Upper lobe of right lung (tissue), 1 donor: ENCODE measurements around the gene IL1RN. TPM values are rescaled to one million over a fixed set of nuclear protein-coding genes. Genes with fewer than 3 reads are reported as not detected.

Experiments used
- ATAC-seq: fragments of 200-7000 bp; cut with Tn5 transposase; one replicate; pipeline ENCODE4 v1.9.1; 2020; ENCODE audit warnings: mild to moderate bottlenecking, moderate library complexity
- DNase-seq: peaks from one replicate; pipeline ENCODE4 v3.0.0-alpha.2; 2020
- H3K27ac ChIP-seq: fragments of 200-600 bp; one replicate; pipeline ENCODE4 v1.8.0; 2022
- H3K27me3 ChIP-seq: fragments of 200-600 bp; one replicate; pipeline ENCODE4 v1.8.0; 2022; ENCODE audit warnings: mild to moderate bottlenecking
- H3K36me3 ChIP-seq: fragments of 200-600 bp; one replicate; pipeline ENCODE4 v1.8.0; 2022
- H3K4me1 ChIP-seq: fragments of 200-600 bp; one replicate; pipeline ENCODE4 v1.8.0; 2022
- H3K4me3 ChIP-seq: fragments of 200-600 bp; one replicate; pipeline ENCODE4 v1.8.0; 2022; ENCODE audit warnings: mild to moderate bottlenecking
- H3K9me3 ChIP-seq: fragments of 200-600 bp; one replicate; pipeline ENCODE4 v1.8.0; 2022
- CTCF ChIP-seq: fragments of 200-600 bp; IDR thresholded peaks from one replicate; pipeline ENCODE4 v1.8.0; 2022; ENCODE audit warnings: antibody characterized with exemption
- intact Hi-C: fragments of 100-400 bp; cut with DNase I; formaldehyde crosslinking; loops from one replicate; pipeline ENCODE4 v1.11.0; 2022
- long read RNA-seq: library from polyadenylated mRNA; unstranded; transcript quantifications from one replicate; pipeline ENCODE4 v2.0.0, GENCODE V29; 2021
- total RNA-seq: library from RNA; stranded (reverse); fragmentation: NEBNext Ultra II Directional; extraction: Animal tissue kit (Norgen Biotek cat#: 25700); gene quantifications from one replicate; pipeline ENCODE4 v1.2.1, GENCODE V29; 2021
- donor health status: DM: no; HTN: yes; CAD: no; lungs with severe emphysema.

The IL1RN gene, protein sequence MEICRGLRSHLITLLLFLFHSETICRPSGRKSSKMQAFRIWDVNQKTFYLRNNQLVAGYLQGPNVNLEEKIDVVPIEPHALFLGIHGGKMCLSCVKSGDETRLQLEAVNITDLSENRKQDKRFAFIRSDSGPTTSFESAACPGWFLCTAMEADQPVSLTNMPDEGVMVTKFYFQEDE
- 41.7 TPM for total RNA-seq
- long read RNA-seq, transcript IL1RN-205 (4 exons, 848 nt): major isoform, 24 of 31 reads
- long read RNA-seq, partial matches to known transcripts: 5 of 31 reads
- long read RNA-seq, other reads (novel, unspliced or antisense): 2 of 31 reads

DNA sequence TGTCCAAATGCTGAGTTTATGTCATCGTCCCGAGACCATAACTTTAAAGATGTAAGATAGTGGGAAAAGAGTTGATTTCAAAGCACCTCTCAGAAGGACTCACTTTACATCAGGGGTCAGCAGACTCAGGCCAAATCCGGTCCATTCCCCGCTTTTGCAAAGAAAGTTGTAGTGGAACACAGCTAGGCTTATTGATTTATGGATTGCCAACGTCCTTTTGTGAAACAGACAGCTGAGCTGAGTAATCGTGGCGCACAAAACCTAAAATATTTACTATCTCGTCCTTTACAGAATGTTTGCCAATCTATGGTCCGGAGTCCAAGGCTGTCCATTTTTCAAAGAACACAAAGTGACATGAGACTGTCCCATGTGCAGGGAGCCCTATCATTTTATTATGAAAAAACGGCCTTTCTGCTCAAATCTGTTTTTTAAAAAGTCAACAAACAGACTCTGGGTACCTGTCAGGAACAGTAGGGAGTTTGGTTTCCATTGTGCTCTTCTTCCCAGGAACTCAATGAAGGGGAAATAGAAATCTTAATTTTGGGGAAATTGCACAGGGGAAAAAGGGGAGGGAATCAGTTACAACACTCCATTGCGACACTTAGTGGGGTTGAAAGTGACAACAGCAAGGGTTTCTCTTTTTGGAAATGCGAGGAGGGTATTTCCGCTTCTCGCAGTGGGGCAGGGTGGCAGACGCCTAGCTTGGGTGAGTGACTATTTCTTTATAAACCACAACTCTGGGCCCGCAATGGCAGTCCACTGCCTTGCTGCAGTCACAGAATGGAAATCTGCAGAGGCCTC, at the start of gene IL1RN:
TSS of gene IL1RN (plus strand) at position 754 of the 801 bp plus-strand sequence. CDS start at position 781, 27 bp downstream.
- DNase-seq (no peak), ATAC-seq (peak; percentile 75)
- no peaks in the 10 kb centered on the region for H3K36me3 ChIP-seq
- intact Hi-C loops: no loop called here
- H3K27me3 ChIP-seq: no peaks in the 10 kb centered on the region
- peak within 1 kb of the TSS; percentile 29 for H3K4me3 ChIP-seq
- no peak for TF ChIP-seq CTCF
- peak within 1 kb of the TSS; percentile 63 for H3K27ac ChIP-seq
- H3K4me1 ChIP-seq: peaks cover 8% of the 10 kb centered on the region
- H3K9me3 ChIP-seq: no peaks in the 10 kb centered on the region

GRCh38 chr2:113077921-113078320, 49.5 kb upstream of the IL1RN start:
- H3K27ac ChIP-seq: peak overlapping the region; percentile 17
- no peaks in the 10 kb centered on the region for H3K9me3 ChIP-seq
- DNase-seq (no peak), ATAC-seq (no peak)
- no peaks in the 10 kb centered on the region for H3K27me3 ChIP-seq
- intact Hi-C loops: no loop called here
- H3K36me3 ChIP-seq: no peaks in the 10 kb centered on the region
- no peak overlapping the region for H3K4me3 ChIP-seq
- H3K4me1 ChIP-seq: peaks cover 7% of the 10 kb centered on the region
- no peak for TF ChIP-seq CTCF

DNA sequence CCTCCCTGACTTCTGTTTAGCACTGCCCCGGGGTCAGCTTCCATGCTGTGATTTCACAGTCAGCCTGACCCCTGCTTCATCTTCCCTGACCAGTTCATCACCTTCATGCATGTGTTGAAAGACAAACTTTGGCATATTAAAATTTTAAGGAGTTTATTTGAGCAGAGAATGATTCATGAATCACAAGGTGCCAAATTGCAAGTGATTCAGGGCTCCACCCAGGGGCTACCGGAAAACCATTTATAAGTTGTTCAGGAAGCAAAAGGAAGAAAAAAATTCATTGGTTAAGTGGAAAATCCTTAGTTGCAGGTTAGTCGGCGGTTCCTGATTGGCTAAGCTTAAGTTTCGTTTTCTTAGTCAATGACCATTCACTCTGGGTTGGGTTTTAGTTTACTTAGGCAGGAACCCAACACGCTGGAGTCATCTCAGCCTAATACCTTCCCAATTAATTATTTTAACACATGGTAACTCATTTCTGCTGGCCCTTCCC, 49.0 kb upstream of the IL1RN start:
- Histone ChIP-seq H3K4me1 (peaks cover 7% of the 10 kb centered on the region), H3K27ac (peak overlapping the region; percentile 17), H3K36me3 (no peaks in the 10 kb centered on the region), H3K27me3 (no peaks in the 10 kb centered on the region), H3K4me3 (no peak overlapping the region), H3K9me3 (no peaks in the 10 kb centered on the region)
- no peak for DNase-seq
- intact Hi-C loops: no loop called here
- no peak for TF ChIP-seq CTCF
- peak; percentile 61 for ATAC-seq

- Histone ChIP-seq H3K9me3 (no peaks in the 10 kb centered on the region), H3K27ac (peak overlapping the region; percentile 11), H3K27me3 (no peaks in the 10 kb centered on the region), H3K36me3 (no peaks in the 10 kb centered on the region), H3K4me3 (no peak overlapping the region), H3K4me1 (peaks cover 7% of the 10 kb centered on the region)
- no peak for TF ChIP-seq CTCF
- DNase-seq (no peak), ATAC-seq (no peak)
- intact Hi-C loops: no loop called here
Measured at GRCh38 chr2:113079131-113079530, 48.3 kb upstream of the IL1RN start.

DNA sequence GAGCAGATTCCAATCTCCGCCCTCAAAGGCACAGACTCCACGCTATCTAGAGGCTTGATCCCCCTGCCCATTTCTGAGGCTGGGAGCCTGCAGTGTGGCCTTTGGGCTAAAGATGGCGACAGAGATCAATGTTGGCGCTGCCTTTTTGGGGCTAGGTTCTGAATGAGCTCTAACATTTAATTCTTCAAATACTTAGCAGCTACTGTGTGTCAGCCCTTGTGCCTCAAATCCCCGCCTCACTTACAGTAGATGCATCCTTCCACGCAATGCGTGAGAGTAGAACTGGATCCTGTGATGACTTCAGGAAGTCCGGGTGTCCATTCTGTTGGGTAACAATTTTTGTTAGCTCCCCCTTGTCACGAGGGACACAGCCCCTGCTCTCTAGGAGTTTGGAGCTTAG, 47.3 kb upstream of the IL1RN start:
- Histone ChIP-seq H3K27me3 (no peaks in the 10 kb centered on the region), H3K4me1 (peaks cover 7% of the 10 kb centered on the region), H3K9me3 (no peaks in the 10 kb centered on the region), H3K36me3 (no peaks in the 10 kb centered on the region), H3K4me3 (no peak overlapping the region), H3K27ac (no peak overlapping the region)
- ATAC-seq (peak; percentile 72), DNase-seq (no peak)
- peak; percentile 57 for TF ChIP-seq CTCF
- intact Hi-C loops: no loop called here
